Pancreas (tissue), 10 donors: ENCODE measurements around the gene SIGLEC10. TPM values are rescaled to one million over a fixed set of nuclear protein-coding genes. Genes with fewer than 3 reads are reported as not detected.

ENCODE experiments used
- ATAC-seq, 4 donors: fragments of 200-7000 bp; cut with Tn5 transposase; one replicate each; pipeline versions ENCODE4 v1.8.0 to v1.9.1; 2020; ENCODE audit warnings: mild to moderate bottlenecking in 4 of 4, moderate library complexity in 4 of 4
- DNase-seq, 6 donors: peaks; one replicate each; pipeline ENCODE4 v3.0.0-alpha.2; 2020
- FAIRE-seq: peaks from 2 replicates; lab custom pipeline; 2012; peaks lifted over from hg19 to GRCh38; lab: Jason Lieb, UNC
- H3K27ac ChIP-seq, 4 donors: fragments of 200-600 bp; sonication (generic); 1 replicate in 3 of 4; 2 replicates in 1 of 4; pipeline versions ENCODE4 v1.5.0 to v1.8.0; 2020
- H3K27me3 ChIP-seq, 4 donors: fragments of 200-600 bp; one replicate each; pipeline ENCODE4 v1.8.0; 2021
- H3K36me3 ChIP-seq, 3 donors: fragments of 200-600 bp; sonication (generic) in 1 of 3; one replicate each; pipeline versions ENCODE4 v1.5.0 to v1.8.0; 2020 to 2021
- H3K4me1 ChIP-seq, 3 donors: fragments of 200-600 bp; one replicate each; pipeline ENCODE4 v1.8.0; 2021
- H3K4me3 ChIP-seq, 4 donors: fragments of 200-600 bp; sonication (generic) in 2 of 4; one replicate each; pipeline versions ENCODE4 v1.5.0 to v1.8.0; 2020 to 2021
- H3K9me3 ChIP-seq, 4 donors: fragments of 200-600 bp; one replicate each; pipeline ENCODE4 v1.8.0; 2021
- WGBS, 2 donors: extraction: QIAGEN DNeasy Blood & Tissue Kit; methylation state at CpG; one replicate each; pipeline ENCODE4 v1.1.7; 2013; 5-methylcytosine and 5-hydroxymethylcytosine counted together
- intact Hi-C, 3 donors: fragments of 100-400 bp; cut with DNase I; formaldehyde crosslinking; loops; one replicate each; pipeline versions ENCODE4 v1.11.1 to v1.14.2; 2022
- polyA plus RNA-seq, 2 donors: library from polyadenylated mRNA; stranded (reverse); fragments of 200-250 nt; gene quantifications; one replicate each; pipeline ENCODE4 v1.2.3, GENCODE V29; 2013
- total RNA-seq, 6 donors: library from RNA; stranded (reverse); fragmentation: NEBNext Ultra II Directional in 4 of 6; extraction: Animal tissue kit (Norgen Biotek cat#: 25700) in 4 of 6; gene quantifications; one replicate each; pipeline versions ENCODE4 v1.2.1 to v1.2.4, GENCODE V29; 2021 to 2023
- TF ChIP-seq, protein P1 (sequence below), 4 donors: fragments of 200-600 bp; sonication (generic) in 3 of 4; IDR thresholded peaks; one replicate each; pipeline versions ENCODE4 v1.5.0 to v1.8.0; 2021; ENCODE audit warnings: antibody characterized with exemption in 4 of 4
- donor health status: healthy with polysubstance abuse.
- donor health status: DM: no; HTN: no; CAD: no; lungs with moderate emphysema.
- donor health status: DM: no; HTN: no; CAD: no.
- donor health status: control.
- donor health status: control.
- donor health status: Bipolar disorder and iron deficiency.
- donor health status: DM: yes; HTN: yes; CAD: no.
- donor health status: DM: no; HTN: no; CAD: no.
- donor health status: DM: no; HTN: no; CAD: no.
- donor health status: DM: yes; HTN: yes; CAD: no.

Gene SIGLEC10
- total and polyA plus RNA-seq, 8 donors, result 0.08 to 10.1 (median 1.7) TPM

DNA sequence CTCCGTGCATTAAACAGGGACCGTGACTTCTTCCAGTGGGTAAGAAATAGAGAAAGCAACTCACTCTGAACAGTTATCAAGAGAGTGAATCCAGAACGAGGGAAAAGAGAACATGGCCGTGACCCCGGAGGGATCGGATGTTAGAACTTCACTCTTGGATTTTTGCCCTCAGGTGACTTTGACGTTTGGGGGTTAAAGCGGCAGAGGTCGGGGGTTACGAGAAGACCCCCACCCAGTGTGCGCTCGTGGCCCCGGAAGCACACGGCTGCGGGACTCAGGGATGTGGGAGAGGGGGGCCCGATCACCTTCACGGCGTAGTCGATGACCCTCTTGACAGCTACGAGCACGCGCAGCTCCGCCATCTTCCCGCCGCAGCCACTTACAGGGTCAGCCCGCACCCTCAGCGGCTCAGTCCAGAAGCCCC is 51.5 kb downstream of the SIGLEC10 start, which contains the start of gene ETFB:
Gene ETFB, minus strand, starts transcription at position 424 of the 424 bp plus-strand sequence. Its CDS starts 62 bp downstream, at position 362.
- DNase-seq (no peak), ATAC-seq (no peak)
- H3K4me1 ChIP-seq, result peaks cover 3 to 6% (median 5%) of the 10 kb centered on the region in 3 donors

DNA sequence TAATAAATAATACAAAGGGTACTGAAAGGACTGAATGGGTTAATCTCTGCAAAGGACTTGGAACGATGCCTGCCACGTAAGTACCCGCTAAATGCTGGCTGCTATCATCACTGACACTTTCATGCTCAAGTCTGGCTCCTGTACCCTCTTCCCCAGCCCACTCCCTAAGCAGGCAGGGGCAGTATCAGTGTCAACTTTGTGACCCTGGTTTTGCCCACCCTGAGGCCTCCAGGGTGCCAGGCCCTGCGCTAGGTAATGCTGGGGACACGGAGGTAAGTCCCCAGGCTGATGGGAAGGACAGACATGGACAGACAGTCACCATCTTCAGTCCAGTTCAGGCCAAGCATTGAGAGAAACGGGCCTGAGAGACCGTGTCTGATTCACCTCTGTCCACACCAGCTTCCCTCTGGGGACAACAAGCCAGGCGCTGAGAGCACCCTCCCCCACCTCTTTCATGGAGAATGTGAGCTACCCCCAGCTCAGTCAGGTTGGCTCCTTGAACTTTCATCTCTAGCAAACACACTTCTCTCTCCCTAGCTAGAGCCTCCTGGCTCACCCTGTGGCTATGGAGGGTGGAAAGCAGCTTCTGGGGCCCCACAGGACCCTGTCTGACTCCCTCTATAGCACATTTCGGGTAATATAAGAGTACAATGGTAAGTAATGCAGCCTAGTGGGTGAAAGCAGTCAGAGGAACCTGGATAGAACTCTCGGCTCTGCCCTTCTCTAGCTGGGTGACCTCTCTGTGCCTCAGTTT is 52.1 kb downstream of the SIGLEC10 start:
- intact Hi-C loops, result no loop called here
- FAIRE-seq (no peak), DNase-seq (peak in 2 of 6 donors; percentile 30 to 41), ATAC-seq (peak in 3 of 4 donors; percentile 0 to 3 (median 2))
- H3K9me3 ChIP-seq, result no peaks in the 10 kb centered on the region
- H3K27me3 ChIP-seq, result no peaks in the 10 kb centered on the region
- no peaks in the 10 kb centered on the region for H3K36me3 ChIP-seq
- 6 to 11% methylated on average over 10 of the region's 10 CpGs for WGBS, 2 donors
- TF ChIP-seq, protein P1, sequence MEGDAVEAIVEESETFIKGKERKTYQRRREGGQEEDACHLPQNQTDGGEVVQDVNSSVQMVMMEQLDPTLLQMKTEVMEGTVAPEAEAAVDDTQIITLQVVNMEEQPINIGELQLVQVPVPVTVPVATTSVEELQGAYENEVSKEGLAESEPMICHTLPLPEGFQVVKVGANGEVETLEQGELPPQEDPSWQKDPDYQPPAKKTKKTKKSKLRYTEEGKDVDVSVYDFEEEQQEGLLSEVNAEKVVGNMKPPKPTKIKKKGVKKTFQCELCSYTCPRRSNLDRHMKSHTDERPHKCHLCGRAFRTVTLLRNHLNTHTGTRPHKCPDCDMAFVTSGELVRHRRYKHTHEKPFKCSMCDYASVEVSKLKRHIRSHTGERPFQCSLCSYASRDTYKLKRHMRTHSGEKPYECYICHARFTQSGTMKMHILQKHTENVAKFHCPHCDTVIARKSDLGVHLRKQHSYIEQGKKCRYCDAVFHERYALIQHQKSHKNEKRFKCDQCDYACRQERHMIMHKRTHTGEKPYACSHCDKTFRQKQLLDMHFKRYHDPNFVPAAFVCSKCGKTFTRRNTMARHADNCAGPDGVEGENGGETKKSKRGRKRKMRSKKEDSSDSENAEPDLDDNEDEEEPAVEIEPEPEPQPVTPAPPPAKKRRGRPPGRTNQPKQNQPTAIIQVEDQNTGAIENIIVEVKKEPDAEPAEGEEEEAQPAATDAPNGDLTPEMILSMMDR (IDR thresholded peaks at IDR 0.05), result no peak
- H3K4me3 ChIP-seq, result peak overlapping the region; percentile 48 to 81 (median 59)
- peaks cover 3 to 6% (median 5%) of the 10 kb centered on the region in 3 donors for H3K4me1 ChIP-seq
- H3K27ac ChIP-seq, result peak overlapping the region; percentile 93 to 97 (median 96)

More for the DNA sequence above, 51.5 kb downstream of the SIGLEC10 start, which contains the start of gene ETFB:
- 0 to 1% methylated on average over 27 of the region's 27 CpGs for WGBS, 2 donors
- H3K27me3 ChIP-seq, result no peaks in the 10 kb centered on the region
- intact Hi-C loops, result no loop called here
- H3K4me3 ChIP-seq, result peak within 1 kb of the TSS; percentile 48 to 81 (median 59)
- H3K9me3 ChIP-seq, result no peaks in the 10 kb centered on the region
- peak within 1 kb of the TSS; percentile 93 to 97 (median 96) for H3K27ac ChIP-seq
- H3K36me3 ChIP-seq, result no peaks in the 10 kb centered on the region
- TF ChIP-seq, protein P1 (IDR thresholded peaks at IDR 0.05), result no peak
- FAIRE-seq, result no peak

DNA sequence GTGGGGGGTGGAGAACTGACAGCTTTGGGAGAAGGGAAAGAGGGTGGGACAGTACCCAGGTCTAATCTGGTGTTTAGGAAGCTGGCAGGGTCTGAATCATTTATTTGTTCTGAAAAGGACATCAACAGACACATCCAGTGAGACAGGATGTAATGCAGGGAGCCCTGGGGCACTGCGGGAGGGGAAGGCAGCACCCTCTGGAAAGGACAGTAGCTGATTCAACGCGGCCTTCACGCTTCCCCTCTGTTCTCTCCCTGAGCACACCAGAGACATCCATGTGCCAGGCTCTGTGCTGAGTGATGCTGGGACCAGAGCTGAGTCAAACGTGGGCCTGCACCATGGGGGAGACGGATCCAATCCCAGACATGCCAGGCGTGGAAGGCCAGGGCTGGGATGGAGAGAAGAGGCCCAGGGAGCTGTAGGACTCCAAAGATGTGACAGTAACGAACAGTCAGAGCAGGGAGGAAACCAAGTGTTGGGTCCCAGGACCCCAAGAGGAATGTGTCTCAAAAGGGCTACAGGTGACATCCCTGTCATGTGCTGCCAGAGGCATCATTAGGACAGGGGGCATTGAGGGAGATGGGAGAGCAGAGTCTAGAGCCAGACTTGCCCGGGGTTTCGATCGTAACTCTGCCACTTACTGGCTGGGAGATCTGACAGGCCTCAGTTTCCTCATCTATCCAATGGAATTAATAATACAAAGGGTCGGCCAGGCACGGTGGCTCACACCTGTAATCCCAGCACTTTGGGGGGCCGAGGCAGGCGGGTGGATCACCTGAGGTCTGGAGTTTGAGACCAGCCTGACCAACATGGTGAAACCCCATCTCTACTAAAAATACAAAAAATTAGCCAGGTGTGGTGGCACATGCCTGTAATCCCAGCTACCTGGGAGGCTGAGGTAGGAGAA is 53.0 kb downstream of the SIGLEC10 start:
- no peak overlapping the region for H3K4me3 ChIP-seq
- no peak overlapping the region for H3K27ac ChIP-seq
- WGBS, 2 donors, result 89 to 92% methylated on average over 15 of the region's 15 CpGs
- H3K9me3 ChIP-seq, result no peaks in the 10 kb centered on the region
- no peaks in the 10 kb centered on the region for H3K36me3 ChIP-seq
- H3K4me1 ChIP-seq, result peaks cover 3 to 6% (median 5%) of the 10 kb centered on the region in 3 donors
- intact Hi-C loops, result no loop called here
- TF ChIP-seq, protein P1 (IDR thresholded peaks at IDR 0.05), result no peak
- FAIRE-seq (no peak), DNase-seq (no peak), ATAC-seq (no peak)
- no peaks in the 10 kb centered on the region for H3K27me3 ChIP-seq

DNA sequence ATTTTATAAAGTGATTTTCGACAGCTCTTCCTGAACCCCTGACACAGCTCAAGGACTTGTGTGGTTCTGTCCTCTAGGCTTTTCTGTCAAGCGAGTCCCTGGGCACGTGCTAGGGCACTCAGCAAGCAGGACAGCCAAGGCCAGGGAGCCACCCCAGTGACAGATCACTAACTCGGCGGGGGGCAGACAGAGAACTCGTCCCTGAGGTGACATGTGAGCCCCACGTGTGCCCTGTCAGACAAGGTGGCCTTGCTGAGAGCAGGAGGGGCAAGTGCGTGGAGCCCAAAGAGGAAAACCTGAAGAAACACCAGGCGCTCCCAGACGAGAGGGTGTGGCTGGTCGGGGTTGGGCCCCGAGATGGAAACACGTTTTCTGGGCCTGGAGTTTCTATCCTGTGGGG is 56.2 kb downstream of the SIGLEC10 start:
- ATAC-seq (no peak), FAIRE-seq (no peak), DNase-seq (no peak)
- TF ChIP-seq, protein P1 (IDR thresholded peaks at IDR 0.05), result no peak
- H3K4me1 ChIP-seq, result peaks cover 3 to 6% (median 5%) of the 10 kb centered on the region in 3 donors
- no peak overlapping the region for H3K27ac ChIP-seq
- 89 to 91% methylated on average over 13 of the region's 13 CpGs for WGBS, 2 donors
- intact Hi-C loops, result no loop called here
- no peaks in the 10 kb centered on the region for H3K36me3 ChIP-seq
- no peak overlapping the region for H3K4me3 ChIP-seq
- H3K9me3 ChIP-seq, result no peaks in the 10 kb centered on the region
- H3K27me3 ChIP-seq, result no peaks in the 10 kb centered on the region

Other genes with a start within 250 kb of the SIGLEC10 start
- 1 to 10 TPM in 3 of 6 donors, under 1 TPM in 3; 0.28 to 6.3 (median 1.5) TPM for gene CD33, start 192.6 kb downstream of the SIGLEC10 start, total RNA-seq
- gene CD33, start 192.6 kb downstream of the SIGLEC10 start, polyA plus RNA-seq, result under 1 TPM; 0.61 to 0.75 TPM
- gene SIGLECL1, start 166.6 kb downstream of the SIGLEC10 start, total RNA-seq, result not detected
- gene SIGLECL1, start 166.6 kb downstream of the SIGLEC10 start, polyA plus RNA-seq, result not detected
- under 1 TPM in 2 of 6 donors, not detected in 4; 0.06 to 0.09 TPM for gene IGLON5, start 106.0 kb downstream of the SIGLEC10 start, total RNA-seq
- under 1 TPM; 0.07 to 0.08 TPM for gene IGLON5, start 106.0 kb downstream of the SIGLEC10 start, polyA plus RNA-seq
- gene VSIG10L, start 75.5 kb downstream of the SIGLEC10 start, total RNA-seq, result 1 to 10 TPM in 1 of 6 donors, under 1 TPM in 4, not detected in 1; 0.16 to 1.1 (median 0.35) TPM
- under 1 TPM; 0.94 to 0.99 TPM for gene VSIG10L, start 75.5 kb downstream of the SIGLEC10 start, polyA plus RNA-seq
- 10 to 100 TPM; 34.0 to 50.2 (median 45.0) TPM for gene ETFB, start 51.3 kb downstream of the SIGLEC10 start, total RNA-seq
- gene ETFB, start 51.3 kb downstream of the SIGLEC10 start, polyA plus RNA-seq, result 10 to 100 TPM; 56.3 to 77.4 TPM
- gene CLDND2, start 48.6 kb downstream of the SIGLEC10 start, total RNA-seq, result 1 to 10 TPM in 1 of 6 donors, under 1 TPM in 4, not detected in 1; 0.46 to 1.5 (median 0.61) TPM
- gene CLDND2, start 48.6 kb downstream of the SIGLEC10 start, polyA plus RNA-seq, result 1 to 10 TPM; 4.3 to 7.7 TPM
- 1 to 10 TPM in 3 of 6 donors, under 1 TPM in 1, not detected in 2; 0.98 to 2.1 (median 1.3) TPM for gene NKG7, start 45.0 kb downstream of the SIGLEC10 start, total RNA-seq
- gene NKG7, start 45.0 kb downstream of the SIGLEC10 start, polyA plus RNA-seq, result under 1 TPM; 0.56 to 0.80 TPM
- gene LIM2, start 29.7 kb downstream of the SIGLEC10 start, total RNA-seq, result not detected
- gene LIM2, start 29.7 kb downstream of the SIGLEC10 start, polyA plus RNA-seq, result not detected
- not detected for gene C19orf84, start 27.1 kb downstream of the SIGLEC10 start, total RNA-seq
- not detected for gene C19orf84, start 27.1 kb downstream of the SIGLEC10 start, polyA plus RNA-seq
- gene SIGLEC8, start 40.8 kb upstream of the SIGLEC10 start, total RNA-seq, result 1 to 10 TPM in 1 of 6 donors, under 1 TPM in 3, not detected in 2; 0.12 to 3.8 (median 0.23) TPM
- gene SIGLEC8, start 40.8 kb upstream of the SIGLEC10 start, polyA plus RNA-seq, result under 1 TPM; 0.07 to 0.19 TPM
- not detected for gene CEACAM18, start 60.9 kb upstream of the SIGLEC10 start, total RNA-seq
- gene CEACAM18, start 60.9 kb upstream of the SIGLEC10 start, polyA plus RNA-seq, result not detected
- under 1 TPM in 3 of 6 donors, not detected in 3; 0.12 to 0.19 (median 0.14) TPM for gene SIGLEC12, start 84.2 kb upstream of the SIGLEC10 start, total RNA-seq
- not detected for gene SIGLEC12, start 84.2 kb upstream of the SIGLEC10 start, polyA plus RNA-seq
- gene SIGLEC6, start 114.0 kb upstream of the SIGLEC10 start, total RNA-seq, result under 1 TPM in 3 of 6 donors, not detected in 3; 0.16 to 0.67 (median 0.31) TPM
- under 1 TPM in 1 of 2 donors, not detected in 1; 0.21 TPM for gene SIGLEC6, start 114.0 kb upstream of the SIGLEC10 start, polyA plus RNA-seq
- 1 to 10 TPM; 3.0 to 8.0 (median 4.6) TPM for gene ZNF175, start 153.6 kb upstream of the SIGLEC10 start, total RNA-seq
- 1 to 10 TPM; 2.0 to 2.6 TPM for gene ZNF175, start 153.6 kb upstream of the SIGLEC10 start, polyA plus RNA-seq
- under 1 TPM in 1 of 6 donors, not detected in 5; 0.37 TPM for gene SIGLEC5, start 212.8 kb upstream of the SIGLEC10 start, total RNA-seq
- under 1 TPM; 0.05 to 0.11 TPM for gene SIGLEC5, start 212.8 kb upstream of the SIGLEC10 start, polyA plus RNA-seq
- 1 to 10 TPM in 4 of 6 donors, under 1 TPM in 1, not detected in 1; 0.37 to 5.0 (median 1.6) TPM for gene SIGLEC14, start 229.2 kb upstream of the SIGLEC10 start, total RNA-seq
- gene SIGLEC14, start 229.2 kb upstream of the SIGLEC10 start, polyA plus RNA-seq, result under 1 TPM; 0.12 to 0.27 TPM